UCSD-AML1 (cell line): ENCODE data around the gene NPSR1.
"Not testable (repeated sequence)": the region's sequence is repeated elsewhere in the genome, so short reads cannot be mapped to it uniquely, and the experiment has no call there.

Experiments used
- DNase-seq: peaks from one replicate; lab custom pipeline; 2025; ENCODE audit not compliant: unreplicated experiment; lab: John Stamatoyannopoulos, UW

NPSR1 gene

GRCh38 chr7:34832020-34832419, 174.0 kb downstream of the NPSR1 start:
- DNase-seq = no peak

GRCh38 chr7:34835901-34836600, 178.0 kb downstream of the NPSR1 start:
- DNase-seq = no peak

GRCh38 chr7:34837316-34837715, 179.3 kb downstream of the NPSR1 start:
- DNase-seq = no peak

- DNase-seq = no peak
Measured at GRCh38 chr7:34837801-34838201, 179.8 kb downstream of the NPSR1 start.

- DNase-seq = no peak
Measured at GRCh38 chr7:34838329-34838728, 180.3 kb downstream of the NPSR1 start.

GRCh38 chr7:34839645-34840044, 181.6 kb downstream of the NPSR1 start:
- DNase-seq = no peak

- no peak for DNase-seq
Measured at GRCh38 chr7:34840176-34840785, 182.3 kb downstream of the NPSR1 start.

- DNase-seq = no peak
Measured at GRCh38 chr7:34841326-34841725, 183.3 kb downstream of the NPSR1 start.

- no peak for DNase-seq
Measured at GRCh38 chr7:34842782-34843181, 184.8 kb downstream of the NPSR1 start.

GRCh38 chr7:34844406-34844805, 186.4 kb downstream of the NPSR1 start:
- DNase-seq = no peak

- no peak for DNase-seq
Measured at GRCh38 chr7:34844936-34845665, 187.1 kb downstream of the NPSR1 start.

GRCh38 chr7:34845666-34846361, 187.8 kb downstream of the NPSR1 start:
- DNase-seq = no peak

- no peak for DNase-seq
Measured at GRCh38 chr7:34846976-34847375, 189.0 kb downstream of the NPSR1 start.

- no peak for DNase-seq
Measured at GRCh38 chr7:34848670-34849069, 190.7 kb downstream of the NPSR1 start.

- no peak for DNase-seq
Measured at GRCh38 chr7:34849163-34849960, 191.3 kb downstream of the NPSR1 start.

GRCh38 chr7:34849986-34850385, 192.0 kb downstream of the NPSR1 start:
- DNase-seq = no peak

- DNase-seq = no peak
Measured at GRCh38 chr7:34850681-34851080, 192.7 kb downstream of the NPSR1 start.

- no peak for DNase-seq
Measured at GRCh38 chr7:34851431-34851830, 193.4 kb downstream of the NPSR1 start.

GRCh38 chr7:34858444-34858843, 200.4 kb downstream of the NPSR1 start:
- DNase-seq = not testable (repeated sequence)

GRCh38 chr7:34859281-34859680, 201.3 kb downstream of the NPSR1 start:
- not testable (repeated sequence) for DNase-seq

GRCh38 chr7:34866222-34866621, 208.2 kb downstream of the NPSR1 start:
- not testable (repeated sequence) for DNase-seq
